ENCODE results near the gene TBCK. TPM values are rescaled to one million over a fixed set of nuclear protein-coding genes. Genes with fewer than 3 reads are reported as not detected.

The TBCK gene
- total and polyA plus RNA-seq, 2 experiments from 2014 or later: 13.9 to 28.9 TPM

DNA sequence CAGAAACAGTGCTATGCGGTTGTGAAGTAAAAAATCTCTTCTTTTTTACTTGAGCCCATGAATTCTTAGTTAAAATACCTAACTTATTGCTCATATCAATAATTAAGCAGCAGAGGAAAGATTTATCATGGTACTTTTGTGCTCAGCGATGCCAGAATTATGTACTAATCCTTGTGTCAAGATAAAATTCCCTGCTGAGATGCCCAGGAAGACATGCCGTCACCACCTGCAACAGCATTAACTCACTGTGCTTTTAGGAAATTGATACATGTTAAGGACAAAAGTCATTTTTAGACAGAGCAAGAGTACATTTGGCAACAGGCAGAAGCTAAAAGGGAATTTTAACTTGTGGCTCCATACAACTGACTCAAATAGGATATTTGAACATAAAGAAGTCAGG, 281.8 kb downstream of the TBCK start (continued):
- TF ChIP-seq, protein P1, sequence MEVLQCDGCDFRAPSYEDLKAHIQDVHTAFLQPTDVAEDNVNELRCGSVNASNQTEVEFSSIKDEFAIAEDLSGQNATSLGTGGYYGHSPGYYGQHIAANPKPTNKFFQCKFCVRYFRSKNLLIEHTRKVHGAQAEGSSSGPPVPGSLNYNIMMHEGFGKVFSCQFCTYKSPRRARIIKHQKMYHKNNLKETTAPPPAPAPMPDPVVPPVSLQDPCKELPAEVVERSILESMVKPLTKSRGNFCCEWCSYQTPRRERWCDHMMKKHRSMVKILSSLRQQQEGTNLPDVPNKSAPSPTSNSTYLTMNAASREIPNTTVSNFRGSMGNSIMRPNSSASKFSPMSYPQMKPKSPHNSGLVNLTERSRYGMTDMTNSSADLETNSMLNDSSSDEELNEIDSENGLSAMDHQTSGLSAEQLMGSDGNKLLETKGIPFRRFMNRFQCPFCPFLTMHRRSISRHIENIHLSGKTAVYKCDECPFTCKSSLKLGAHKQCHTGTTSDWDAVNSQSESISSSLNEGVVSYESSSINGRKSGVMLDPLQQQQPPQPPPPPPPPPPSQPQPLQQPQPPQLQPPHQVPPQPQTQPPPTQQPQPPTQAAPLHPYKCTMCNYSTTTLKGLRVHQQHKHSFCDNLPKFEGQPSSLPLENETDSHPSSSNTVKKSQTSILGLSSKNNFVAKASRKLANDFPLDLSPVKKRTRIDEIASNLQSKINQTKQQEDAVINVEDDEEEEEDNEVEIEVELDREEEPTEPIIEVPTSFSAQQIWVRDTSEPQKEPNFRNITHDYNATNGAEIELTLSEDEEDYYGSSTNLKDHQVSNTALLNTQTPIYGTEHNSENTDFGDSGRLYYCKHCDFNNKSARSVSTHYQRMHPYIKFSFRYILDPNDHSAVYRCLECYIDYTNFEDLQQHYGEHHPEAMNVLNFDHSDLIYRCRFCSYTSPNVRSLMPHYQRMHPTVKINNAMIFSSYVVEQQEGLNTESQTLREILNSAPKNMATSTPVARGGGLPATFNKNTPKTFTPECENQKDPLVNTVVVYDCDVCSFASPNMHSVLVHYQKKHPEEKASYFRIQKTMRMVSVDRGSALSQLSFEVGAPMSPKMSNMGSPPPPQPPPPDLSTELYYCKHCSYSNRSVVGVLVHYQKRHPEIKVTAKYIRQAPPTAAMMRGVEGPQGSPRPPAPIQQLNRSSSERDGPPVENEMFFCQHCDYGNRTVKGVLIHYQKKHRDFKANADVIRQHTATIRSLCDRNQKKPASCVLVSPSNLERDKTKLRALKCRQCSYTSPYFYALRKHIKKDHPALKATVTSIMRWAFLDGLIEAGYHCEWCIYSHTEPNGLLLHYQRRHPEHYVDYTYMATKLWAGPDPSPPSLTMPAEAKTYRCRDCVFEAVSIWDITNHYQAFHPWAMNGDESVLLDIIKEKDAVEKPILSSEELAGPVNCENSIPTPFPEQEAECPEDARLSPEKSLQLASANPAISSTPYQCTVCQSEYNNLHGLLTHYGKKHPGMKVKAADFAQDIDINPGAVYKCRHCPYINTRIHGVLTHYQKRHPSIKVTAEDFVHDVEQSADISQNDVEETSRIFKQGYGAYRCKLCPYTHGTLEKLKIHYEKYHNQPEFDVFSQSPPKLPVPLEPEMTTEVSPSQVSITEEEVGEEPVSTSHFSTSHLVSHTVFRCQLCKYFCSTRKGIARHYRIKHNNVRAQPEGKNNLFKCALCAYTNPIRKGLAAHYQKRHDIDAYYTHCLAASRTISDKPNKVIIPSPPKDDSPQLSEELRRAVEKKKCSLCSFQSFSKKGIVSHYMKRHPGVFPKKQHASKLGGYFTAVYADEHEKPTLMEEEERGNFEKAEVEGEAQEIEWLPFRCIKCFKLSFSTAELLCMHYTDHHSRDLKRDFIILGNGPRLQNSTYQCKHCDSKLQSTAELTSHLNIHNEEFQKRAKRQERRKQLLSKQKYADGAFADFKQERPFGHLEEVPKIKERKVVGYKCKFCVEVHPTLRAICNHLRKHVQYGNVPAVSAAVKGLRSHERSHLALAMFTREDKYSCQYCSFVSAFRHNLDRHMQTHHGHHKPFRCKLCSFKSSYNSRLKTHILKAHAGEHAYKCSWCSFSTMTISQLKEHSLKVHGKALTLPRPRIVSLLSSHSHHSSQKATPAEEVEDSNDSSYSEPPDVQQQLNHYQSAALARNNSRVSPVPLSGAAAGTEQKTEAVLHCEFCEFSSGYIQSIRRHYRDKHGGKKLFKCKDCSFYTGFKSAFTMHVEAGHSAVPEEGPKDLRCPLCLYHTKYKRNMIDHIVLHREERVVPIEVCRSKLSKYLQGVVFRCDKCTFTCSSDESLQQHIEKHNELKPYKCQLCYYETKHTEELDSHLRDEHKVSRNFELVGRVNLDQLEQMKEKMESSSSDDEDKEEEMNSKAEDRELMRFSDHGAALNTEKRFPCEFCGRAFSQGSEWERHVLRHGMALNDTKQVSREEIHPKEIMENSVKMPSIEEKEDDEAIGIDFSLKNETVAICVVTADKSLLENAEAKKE (CRISPR knock-in tag; IDR thresholded peaks at IDR 0.05): no peak
- TF ChIP-seq, protein P2, sequence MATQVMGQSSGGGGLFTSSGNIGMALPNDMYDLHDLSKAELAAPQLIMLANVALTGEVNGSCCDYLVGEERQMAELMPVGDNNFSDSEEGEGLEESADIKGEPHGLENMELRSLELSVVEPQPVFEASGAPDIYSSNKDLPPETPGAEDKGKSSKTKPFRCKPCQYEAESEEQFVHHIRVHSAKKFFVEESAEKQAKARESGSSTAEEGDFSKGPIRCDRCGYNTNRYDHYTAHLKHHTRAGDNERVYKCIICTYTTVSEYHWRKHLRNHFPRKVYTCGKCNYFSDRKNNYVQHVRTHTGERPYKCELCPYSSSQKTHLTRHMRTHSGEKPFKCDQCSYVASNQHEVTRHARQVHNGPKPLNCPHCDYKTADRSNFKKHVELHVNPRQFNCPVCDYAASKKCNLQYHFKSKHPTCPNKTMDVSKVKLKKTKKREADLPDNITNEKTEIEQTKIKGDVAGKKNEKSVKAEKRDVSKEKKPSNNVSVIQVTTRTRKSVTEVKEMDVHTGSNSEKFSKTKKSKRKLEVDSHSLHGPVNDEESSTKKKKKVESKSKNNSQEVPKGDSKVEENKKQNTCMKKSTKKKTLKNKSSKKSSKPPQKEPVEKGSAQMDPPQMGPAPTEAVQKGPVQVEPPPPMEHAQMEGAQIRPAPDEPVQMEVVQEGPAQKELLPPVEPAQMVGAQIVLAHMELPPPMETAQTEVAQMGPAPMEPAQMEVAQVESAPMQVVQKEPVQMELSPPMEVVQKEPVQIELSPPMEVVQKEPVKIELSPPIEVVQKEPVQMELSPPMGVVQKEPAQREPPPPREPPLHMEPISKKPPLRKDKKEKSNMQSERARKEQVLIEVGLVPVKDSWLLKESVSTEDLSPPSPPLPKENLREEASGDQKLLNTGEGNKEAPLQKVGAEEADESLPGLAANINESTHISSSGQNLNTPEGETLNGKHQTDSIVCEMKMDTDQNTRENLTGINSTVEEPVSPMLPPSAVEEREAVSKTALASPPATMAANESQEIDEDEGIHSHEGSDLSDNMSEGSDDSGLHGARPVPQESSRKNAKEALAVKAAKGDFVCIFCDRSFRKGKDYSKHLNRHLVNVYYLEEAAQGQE (IDR thresholded peaks at IDR 0.05; ENCODE audit: unreplicated experiment): no peak
- no peak for TF ChIP-seq CREB1 (CRISPR knock-in tag; IDR thresholded peaks at IDR 0.05; ENCODE audit: low read depth)
- TF ChIP-seq ZNF114 (CRISPR knock-in tag; IDR thresholded peaks at IDR 0.05): no peak
- no peak for TF ChIP-seq EZH2phosphoT487 (IDR thresholded peaks at IDR 0.05; ENCODE audit: unreplicated experiment)

DNA sequence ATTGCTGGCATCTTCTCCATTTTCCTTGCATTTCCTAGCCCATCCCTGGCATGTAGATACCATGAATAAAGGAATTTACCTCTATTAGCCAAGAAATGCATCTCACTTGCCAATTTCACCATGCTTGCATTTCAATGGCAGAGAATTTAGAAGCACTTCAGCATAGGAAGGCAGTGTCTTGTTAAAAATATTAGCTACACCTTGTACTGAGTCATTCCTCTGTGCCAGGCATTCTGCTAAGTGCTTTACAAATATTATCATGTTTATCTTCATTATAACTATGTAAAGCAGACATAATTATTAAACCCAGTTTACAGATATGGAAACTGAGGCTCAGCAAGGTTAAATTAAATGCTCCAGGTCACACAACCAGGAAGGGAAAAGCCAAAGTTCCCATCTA, 282.5 kb downstream of the TBCK start:
- Mint-ChIP-seq H3K9me3 (peaks cover 18% of the 10 kb centered on the region), H3K4me3 (no peak overlapping the region), H3K36me3 (ENCODE audit: low read depth) (peaks cover 10% of the 10 kb centered on the region; the same call in 2 of the 3 replicates), H3K4me1 (peaks cover 27% of the 10 kb centered on the region), H3K27me3 (ENCODE audit: insufficient read depth, low read depth, poor library complexity) (no peaks in the 10 kb centered on the region), H3K27ac (no peak overlapping the region)
- no peaks in the 10 kb centered on the region for H4K20me1 ChIP-seq (replicated peaks; ENCODE audit: insufficient read depth)
- DNase-seq (ENCODE audit: low spot score): no peak
- H3K4me2 ChIP-seq: no peak overlapping the region
- peaks cover 11% of the 10 kb centered on the region; the same call in 1 of the 2 replicates for H3K9me2 ChIP-seq (ENCODE audit: insufficient read depth)
- no peak for ATAC-seq
- no peaks in the 10 kb centered on the region for H3K36me3 ChIP-seq (ENCODE audit: insufficient read depth)
- H3K4me3 ChIP-seq: no peak overlapping the region
- no peaks in the 10 kb centered on the region for H3K79me2 ChIP-seq (replicated peaks; ENCODE audit: insufficient read depth)
- no peak overlapping the region for H2AFZ ChIP-seq
- H3K27ac ChIP-seq (ENCODE audit: low read depth): no peak overlapping the region
- H3F3A ChIP-seq (replicated peaks; ENCODE audit: low read depth): no peaks in the 10 kb centered on the region
- H3K4me1 ChIP-seq (ENCODE audit: insufficient read depth): no peaks in the 10 kb centered on the region
- H3K27me3 ChIP-seq (ENCODE audit: insufficient read depth): no peaks in the 10 kb centered on the region
- TF ChIP-seq, protein P2 (IDR thresholded peaks at IDR 0.05; ENCODE audit: unreplicated experiment): no peak
- no peak for TF ChIP-seq ZNF331 (CRISPR knock-in tag; IDR thresholded peaks at IDR 0.05; ENCODE audit: low read depth)

Measured in GM23338 (cell line).